ENCODE measurements around the gene GRIN2A.

Gene GRIN2A

DNA sequence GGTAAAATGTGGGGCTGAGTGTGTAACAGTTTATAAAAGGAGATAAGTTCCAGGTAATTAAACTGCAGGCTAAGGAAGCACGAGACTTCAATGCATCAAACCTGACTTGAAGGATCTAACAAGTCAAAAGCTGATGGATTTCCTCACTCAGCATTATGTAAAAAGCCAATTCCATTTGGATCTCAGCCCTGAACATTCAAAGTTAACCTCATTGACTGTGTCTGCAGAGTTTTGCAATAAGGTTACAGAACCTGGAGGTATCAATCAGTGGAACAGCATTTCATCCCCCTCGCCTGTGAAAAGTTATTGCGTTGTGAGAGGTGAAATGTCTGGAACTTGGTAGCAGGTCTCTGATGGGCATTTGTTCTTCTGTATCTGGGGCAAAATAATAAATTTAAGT, 317.8 kb downstream of the GRIN2A start:
- DNase-seq: no peak
- POLR2A ChIA-PET: no interaction called here
- no peak overlapping the region for H3K4me3 ChIP-seq (ENCODE audit: control insufficient read depth in 1 of 7, extremely low read depth in 1 of 7, insufficient read depth in 4 of 7, low read depth in 2 of 7, low read length in 6 of 7)
- H3K36me3 ChIP-seq (ENCODE audit: control insufficient read depth in 4 of 4, insufficient read depth in 4 of 4, low read length in 3 of 4): no peaks in the 10 kb centered on the region
- no peaks in the 10 kb centered on the region for H3K9me3 ChIP-seq (ENCODE audit: control extremely low read depth in 1 of 5, control insufficient read depth in 4 of 5, insufficient read depth in 2 of 5, low read depth in 1 of 5, low read length in 4 of 5)
- CTCF ChIA-PET: no interaction called here
- no peaks in the 10 kb centered on the region for H3K4me1 ChIP-seq (ENCODE audit: control extremely low read depth in 1 of 4, control insufficient read depth in 4 of 4, insufficient read depth in 4 of 4, low read length in 3 of 4)
- WGBS (ENCODE audit: insufficient coverage): 93% methylated on average over 3 of the region's 3 CpGs
- no peaks in the 10 kb centered on the region for H3K27me3 ChIP-seq (replicated peaks in 2 of 5; ENCODE audit: control insufficient read depth in 4 of 5, insufficient read depth in 5 of 5, low read length in 4 of 5)
- H3K27ac ChIP-seq (ENCODE audit: insufficient read depth in 1 of 2, low read depth in 1 of 2, low read length in 2 of 2, poor library complexity in 1 of 2, severe bottlenecking in 2 of 2): no peak overlapping the region

DNA sequence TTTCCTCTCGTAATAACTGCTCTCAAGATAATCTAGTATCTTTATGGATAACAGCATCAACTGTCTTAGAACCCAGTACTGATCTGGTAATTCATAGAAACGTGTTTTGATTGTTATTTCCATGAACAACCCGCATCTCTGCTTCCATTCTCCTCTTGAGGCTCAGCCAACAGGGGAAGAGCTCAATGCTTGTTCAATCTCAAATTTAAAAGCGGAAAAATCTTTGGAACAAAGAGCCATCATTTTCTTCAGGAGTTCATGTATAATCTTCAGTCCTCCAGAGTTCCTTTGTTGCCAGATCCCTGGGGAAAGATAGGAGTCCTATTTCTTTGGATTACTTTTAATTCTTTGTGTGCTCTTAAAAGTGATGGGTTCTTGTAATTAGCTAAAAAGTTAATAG, 319.9 kb downstream of the GRIN2A start:
- 89% methylated on average over 4 of the region's 4 CpGs for WGBS (ENCODE audit: insufficient coverage)
- Histone ChIP-seq H3K27ac (ENCODE audit: insufficient read depth in 1 of 2, low read depth in 1 of 2, low read length in 2 of 2, poor library complexity in 1 of 2, severe bottlenecking in 2 of 2) (no peak overlapping the region), H3K36me3 (ENCODE audit: control insufficient read depth in 4 of 4, insufficient read depth in 4 of 4, low read length in 3 of 4) (no peaks in the 10 kb centered on the region), H3K9me3 (ENCODE audit: control extremely low read depth in 1 of 5, control insufficient read depth in 4 of 5, insufficient read depth in 2 of 5, low read depth in 1 of 5, low read length in 4 of 5) (no peaks in the 10 kb centered on the region), H3K27me3 (replicated peaks in 2 of 5; ENCODE audit: control insufficient read depth in 4 of 5, insufficient read depth in 5 of 5, low read length in 4 of 5) (no peaks in the 10 kb centered on the region), H3K4me3 (ENCODE audit: control insufficient read depth in 1 of 7, extremely low read depth in 1 of 7, insufficient read depth in 4 of 7, low read depth in 2 of 7, low read length in 6 of 7) (no peak overlapping the region), H3K4me1 (ENCODE audit: control extremely low read depth in 1 of 4, control insufficient read depth in 4 of 4, insufficient read depth in 4 of 4, low read length in 3 of 4) (no peaks in the 10 kb centered on the region)
- ChIA-PET POLR2A (no interaction called here), CTCF (no interaction called here)
- DNase-seq: no peak

DNA sequence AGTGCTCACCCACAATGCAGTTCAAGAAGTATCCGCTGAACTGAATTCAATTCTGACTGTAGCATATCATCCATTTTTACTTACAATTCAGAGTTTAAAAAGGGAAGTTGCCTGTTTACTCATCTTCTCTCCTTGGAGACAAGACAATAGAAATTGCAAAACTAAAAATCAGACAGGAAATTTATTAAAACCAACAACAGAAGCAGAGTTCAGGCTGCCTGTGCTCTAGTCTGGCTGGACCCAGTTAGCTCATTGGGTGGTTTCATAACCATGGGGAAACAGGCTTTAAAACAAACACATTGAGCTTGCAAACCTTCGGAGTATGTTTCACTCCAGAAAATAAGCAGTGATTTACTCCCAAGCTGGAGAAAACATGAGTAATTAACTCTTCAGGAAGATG, 321.4 kb downstream of the GRIN2A start:
- H3K27me3 ChIP-seq (replicated peaks in 2 of 5; ENCODE audit: control insufficient read depth in 4 of 5, insufficient read depth in 5 of 5, low read length in 4 of 5): no peaks in the 10 kb centered on the region
- H3K4me1 ChIP-seq (ENCODE audit: control extremely low read depth in 1 of 4, control insufficient read depth in 4 of 4, insufficient read depth in 4 of 4, low read length in 3 of 4): no peaks in the 10 kb centered on the region
- CTCF ChIA-PET: no interaction called here
- POLR2A ChIA-PET: no interaction called here
- no peak overlapping the region for H3K4me3 ChIP-seq (ENCODE audit: control insufficient read depth in 1 of 7, extremely low read depth in 1 of 7, insufficient read depth in 4 of 7, low read depth in 2 of 7, low read length in 6 of 7)
- H3K27ac ChIP-seq (ENCODE audit: insufficient read depth in 1 of 2, low read depth in 1 of 2, low read length in 2 of 2, poor library complexity in 1 of 2, severe bottlenecking in 2 of 2): no peak overlapping the region
- no peaks in the 10 kb centered on the region for H3K36me3 ChIP-seq (ENCODE audit: control insufficient read depth in 4 of 4, insufficient read depth in 4 of 4, low read length in 3 of 4)
- no peaks in the 10 kb centered on the region for H3K9me3 ChIP-seq (ENCODE audit: control extremely low read depth in 1 of 5, control insufficient read depth in 4 of 5, insufficient read depth in 2 of 5, low read depth in 1 of 5, low read length in 4 of 5)
- WGBS (ENCODE audit: insufficient coverage): 100% methylated on average over 1 of the region's 2 CpGs
- DNase-seq: no peak

DNA sequence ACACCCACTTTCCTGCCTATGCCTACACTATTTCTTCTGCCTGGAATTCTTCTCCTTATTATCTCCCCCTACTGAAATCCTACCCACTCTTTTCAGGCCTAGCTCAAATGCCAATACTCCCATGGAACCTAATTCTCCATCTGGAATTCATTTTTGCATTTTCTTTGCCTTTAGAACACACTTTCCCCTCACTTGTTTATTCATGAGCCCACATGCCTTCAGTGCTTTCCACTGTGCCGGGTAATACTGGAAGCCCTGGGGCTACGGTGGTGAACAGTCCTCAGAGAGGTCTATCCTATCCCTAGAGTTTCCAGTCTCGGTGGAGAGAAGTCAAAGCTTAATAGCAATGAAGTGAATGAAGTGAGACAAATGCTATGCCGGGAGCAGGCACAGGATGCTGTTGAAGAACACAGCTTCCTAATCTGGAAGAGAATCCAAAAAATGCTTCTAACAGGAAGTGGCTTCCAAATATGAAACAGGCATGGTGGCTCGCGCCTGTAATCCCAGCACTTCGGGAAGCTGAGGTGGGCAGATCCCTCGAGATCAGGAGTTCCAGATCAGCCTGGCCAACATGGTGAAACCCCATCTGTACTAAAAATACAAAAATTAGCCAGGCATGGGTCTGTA, 322.4 kb downstream of the GRIN2A start:
- H3K36me3 ChIP-seq (ENCODE audit: control insufficient read depth in 4 of 4, insufficient read depth in 4 of 4, low read length in 3 of 4): no peaks in the 10 kb centered on the region
- no peak for DNase-seq
- no peak overlapping the region for H3K27ac ChIP-seq (ENCODE audit: insufficient read depth in 1 of 2, low read depth in 1 of 2, low read length in 2 of 2, poor library complexity in 1 of 2, severe bottlenecking in 2 of 2)
- WGBS (ENCODE audit: insufficient coverage): 87% methylated on average over 8 of the region's 8 CpGs
- ChIA-PET POLR2A (no interaction called here), CTCF (interaction anchor here (0.6 kb wide), 1 partner anchor 136 kb away, joined by 3 read pairs; no protein-coding TSS in a partner anchor)
- H3K27me3 ChIP-seq (replicated peaks in 2 of 5; ENCODE audit: control insufficient read depth in 4 of 5, insufficient read depth in 5 of 5, low read length in 4 of 5): no peaks in the 10 kb centered on the region
- no peak overlapping the region for H3K4me3 ChIP-seq (ENCODE audit: control insufficient read depth in 1 of 7, extremely low read depth in 1 of 7, insufficient read depth in 4 of 7, low read depth in 2 of 7, low read length in 6 of 7)
- H3K9me3 ChIP-seq (ENCODE audit: control extremely low read depth in 1 of 5, control insufficient read depth in 4 of 5, insufficient read depth in 2 of 5, low read depth in 1 of 5, low read length in 4 of 5): no peaks in the 10 kb centered on the region
- no peaks in the 10 kb centered on the region for H3K4me1 ChIP-seq (ENCODE audit: control extremely low read depth in 1 of 4, control insufficient read depth in 4 of 4, insufficient read depth in 4 of 4, low read length in 3 of 4)

DNA sequence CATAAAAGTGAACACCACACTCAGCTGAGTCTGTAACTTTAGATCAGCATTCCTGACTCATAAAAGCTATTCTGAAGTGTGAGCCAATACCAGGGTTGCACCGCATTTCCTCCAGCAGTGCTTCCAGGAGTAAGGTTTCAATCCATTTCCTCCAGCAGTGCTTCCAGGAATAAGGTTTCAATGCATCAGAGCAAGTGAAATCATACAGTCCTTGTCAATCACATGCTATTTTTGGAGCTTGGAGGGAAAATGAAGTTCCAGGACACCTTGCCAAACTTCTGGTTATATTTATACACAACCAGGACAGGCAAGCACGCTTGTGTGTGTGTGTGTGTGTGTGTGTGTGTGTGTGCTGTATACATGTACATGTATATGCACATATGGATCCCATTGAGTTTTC, 327.6 kb downstream of the GRIN2A start:
- Histone ChIP-seq H3K4me1 (ENCODE audit: control extremely low read depth in 1 of 4, control insufficient read depth in 4 of 4, insufficient read depth in 4 of 4, low read length in 3 of 4) (no peaks in the 10 kb centered on the region), H3K9me3 (ENCODE audit: control extremely low read depth in 1 of 5, control insufficient read depth in 4 of 5, insufficient read depth in 2 of 5, low read depth in 1 of 5, low read length in 4 of 5) (no peaks in the 10 kb centered on the region), H3K36me3 (ENCODE audit: control insufficient read depth in 4 of 4, insufficient read depth in 4 of 4, low read length in 3 of 4) (no peaks in the 10 kb centered on the region), H3K27ac (ENCODE audit: insufficient read depth in 1 of 2, low read depth in 1 of 2, low read length in 2 of 2, poor library complexity in 1 of 2, severe bottlenecking in 2 of 2) (no peak overlapping the region), H3K27me3 (replicated peaks in 2 of 5; ENCODE audit: control insufficient read depth in 4 of 5, insufficient read depth in 5 of 5, low read length in 4 of 5) (no peaks in the 10 kb centered on the region), H3K4me3 (ENCODE audit: control insufficient read depth in 1 of 7, extremely low read depth in 1 of 7, insufficient read depth in 4 of 7, low read depth in 2 of 7, low read length in 6 of 7) (no peak overlapping the region)
- CTCF ChIA-PET: no interaction called here
- no peak for DNase-seq
- POLR2A ChIA-PET: no interaction called here
- WGBS (ENCODE audit: insufficient coverage): 92% methylated on average over 1 of the region's 2 CpGs

DNA sequence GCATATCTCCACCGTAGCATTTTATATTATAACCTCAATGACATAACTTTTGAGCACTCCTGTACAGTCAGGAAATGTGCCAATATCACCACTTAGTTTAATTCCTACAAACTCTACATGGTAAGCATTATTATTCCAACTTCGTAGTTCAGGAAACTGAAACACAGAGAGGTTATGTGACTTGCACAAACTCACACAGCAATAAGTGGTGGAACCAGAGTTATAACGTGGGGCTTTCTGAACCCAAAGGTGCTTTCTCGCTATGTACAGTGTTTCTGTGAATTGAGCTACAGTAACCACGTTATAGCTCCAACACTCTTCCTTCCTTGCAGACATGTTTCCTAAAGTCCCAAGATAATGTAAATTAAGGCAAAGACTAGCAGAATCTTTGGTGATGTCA, 330.2 kb downstream of the GRIN2A start:
- WGBS (ENCODE audit: insufficient coverage): 82% methylated on average over 5 of the region's 5 CpGs
- Histone ChIP-seq H3K9me3 (ENCODE audit: control extremely low read depth in 1 of 5, control insufficient read depth in 4 of 5, insufficient read depth in 2 of 5, low read depth in 1 of 5, low read length in 4 of 5) (no peaks in the 10 kb centered on the region), H3K27ac (ENCODE audit: insufficient read depth in 1 of 2, low read depth in 1 of 2, low read length in 2 of 2, poor library complexity in 1 of 2, severe bottlenecking in 2 of 2) (no peak overlapping the region), H3K4me1 (ENCODE audit: control extremely low read depth in 1 of 4, control insufficient read depth in 4 of 4, insufficient read depth in 4 of 4, low read length in 3 of 4) (no peaks in the 10 kb centered on the region), H3K36me3 (ENCODE audit: control insufficient read depth in 4 of 4, insufficient read depth in 4 of 4, low read length in 3 of 4) (no peaks in the 10 kb centered on the region), H3K27me3 (replicated peaks in 2 of 5; ENCODE audit: control insufficient read depth in 4 of 5, insufficient read depth in 5 of 5, low read length in 4 of 5) (no peaks in the 10 kb centered on the region), H3K4me3 (ENCODE audit: control insufficient read depth in 1 of 7, extremely low read depth in 1 of 7, insufficient read depth in 4 of 7, low read depth in 2 of 7, low read length in 6 of 7) (no peak overlapping the region)
- DNase-seq: no peak
- CTCF ChIA-PET: no interaction called here
- POLR2A ChIA-PET: no interaction called here

DNA sequence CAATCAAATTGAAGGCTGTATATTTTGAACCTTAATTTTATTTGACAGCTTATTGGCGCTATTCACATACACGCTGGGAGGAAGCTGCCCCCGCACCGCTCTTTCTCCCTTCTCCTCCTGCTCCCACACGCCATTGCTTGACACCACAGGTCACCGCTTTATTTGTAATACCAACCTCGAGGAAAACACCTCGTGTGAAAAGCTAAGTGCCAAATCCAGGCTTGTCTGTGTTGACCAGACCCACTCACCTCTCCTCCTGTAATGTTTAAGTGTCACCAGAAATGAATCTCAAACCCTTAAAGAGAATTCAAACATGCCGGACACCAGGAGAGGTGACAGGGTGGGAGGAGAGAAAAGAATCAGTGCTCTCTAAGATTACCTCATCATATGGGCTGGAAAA, 331.4 kb downstream of the GRIN2A start:
- no peak for DNase-seq
- WGBS (ENCODE audit: insufficient coverage): 95% methylated on average over 6 of the region's 9 CpGs
- H3K4me3 ChIP-seq (ENCODE audit: control insufficient read depth in 1 of 7, extremely low read depth in 1 of 7, insufficient read depth in 4 of 7, low read depth in 2 of 7, low read length in 6 of 7): no peak overlapping the region
- no peaks in the 10 kb centered on the region for H3K27me3 ChIP-seq (replicated peaks in 2 of 5; ENCODE audit: control insufficient read depth in 4 of 5, insufficient read depth in 5 of 5, low read length in 4 of 5)
- POLR2A ChIA-PET: no interaction called here
- no peaks in the 10 kb centered on the region for H3K9me3 ChIP-seq (ENCODE audit: control extremely low read depth in 1 of 5, control insufficient read depth in 4 of 5, insufficient read depth in 2 of 5, low read depth in 1 of 5, low read length in 4 of 5)
- no peak overlapping the region for H3K27ac ChIP-seq (ENCODE audit: insufficient read depth in 1 of 2, low read depth in 1 of 2, low read length in 2 of 2, poor library complexity in 1 of 2, severe bottlenecking in 2 of 2)
- no peaks in the 10 kb centered on the region for H3K36me3 ChIP-seq (ENCODE audit: control insufficient read depth in 4 of 4, insufficient read depth in 4 of 4, low read length in 3 of 4)
- CTCF ChIA-PET: no interaction called here
- H3K4me1 ChIP-seq (ENCODE audit: control extremely low read depth in 1 of 4, control insufficient read depth in 4 of 4, insufficient read depth in 4 of 4, low read length in 3 of 4): no peaks in the 10 kb centered on the region

Measured in common myeloid progenitor, CD34-positive (primary cell).